ENCODE results near the gene ALK.

Gene ALK

GRCh38 chr2:29361231-29361630, 560.2 kb downstream of the ALK start:
- Histone ChIP-seq H3K9ac (ENCODE audit: low read depth, low read length) (no peak overlapping the region), H3K9me3 (ENCODE audit: insufficient read depth, low read depth, low read length) (no peaks in the 10 kb centered on the region), H3K27ac (ENCODE audit: low read depth, low read length) (no peak overlapping the region), H3K4me3 (ENCODE audit: low read length) (no peak overlapping the region), H3K27me3 (ENCODE audit: insufficient read depth, low read length) (no peaks in the 10 kb centered on the region), H3K36me3 (ENCODE audit: insufficient read depth, low read length) (no peaks in the 10 kb centered on the region), H3K4me1 (ENCODE audit: insufficient read depth, low read length) (no peaks in the 10 kb centered on the region; the same call in none of the 2 replicates)
- 92% methylated on average over 6 of the region's 6 CpGs for WGBS

GRCh38 chr2:29360016-29360784, 561.2 kb downstream of the ALK start:
- H3K27ac ChIP-seq (ENCODE audit: low read depth, low read length), result no peak overlapping the region
- H3K9me3 ChIP-seq (ENCODE audit: insufficient read depth, low read depth, low read length), result no peaks in the 10 kb centered on the region
- H3K4me1 ChIP-seq (ENCODE audit: insufficient read depth, low read length), result no peaks in the 10 kb centered on the region; the same call in none of the 2 replicates
- H3K4me3 ChIP-seq (ENCODE audit: low read length), result no peak overlapping the region
- 94% methylated on average over 3 of the region's 3 CpGs for WGBS
- no peaks in the 10 kb centered on the region for H3K36me3 ChIP-seq (ENCODE audit: insufficient read depth, low read length)
- H3K27me3 ChIP-seq (ENCODE audit: insufficient read depth, low read length), result no peaks in the 10 kb centered on the region
- H3K9ac ChIP-seq (ENCODE audit: low read depth, low read length), result no peak overlapping the region

GRCh38 chr2:29353403-29353991, 567.9 kb downstream of the ALK start:
- WGBS, result 100% methylated on average over 1 of the region's 1 CpG
- Histone ChIP-seq H3K4me1 (ENCODE audit: insufficient read depth, low read length) (no peaks in the 10 kb centered on the region; the same call in none of the 2 replicates), H3K27me3 (ENCODE audit: insufficient read depth, low read length) (no peaks in the 10 kb centered on the region)

GRCh38 chr2:29351916-29352591, 569.3 kb downstream of the ALK start:
- no peaks in the 10 kb centered on the region for H3K4me1 ChIP-seq (ENCODE audit: insufficient read depth, low read length)
- no peak overlapping the region for H3K9ac ChIP-seq (ENCODE audit: low read depth, low read length)
- H3K27me3 ChIP-seq (ENCODE audit: insufficient read depth, low read length), result no peaks in the 10 kb centered on the region
- 95% methylated on average over 8 of the region's 9 CpGs for WGBS
- no peak overlapping the region for H3K4me3 ChIP-seq (ENCODE audit: low read length)
- no peaks in the 10 kb centered on the region for H3K9me3 ChIP-seq (ENCODE audit: insufficient read depth, low read depth, low read length)
- no peaks in the 10 kb centered on the region for H3K36me3 ChIP-seq (ENCODE audit: insufficient read depth, low read length)
- no peak overlapping the region for H3K27ac ChIP-seq (ENCODE audit: low read depth, low read length)

More at GRCh38 chr2:29353403-29353991, 567.9 kb downstream of the ALK start:
- Histone ChIP-seq H3K4me3 (ENCODE audit: low read length) (no peak overlapping the region), H3K9ac (ENCODE audit: low read depth, low read length) (no peak overlapping the region), H3K36me3 (ENCODE audit: insufficient read depth, low read length) (no peaks in the 10 kb centered on the region), H3K27ac (ENCODE audit: low read depth, low read length) (no peak overlapping the region), H3K9me3 (ENCODE audit: insufficient read depth, low read depth, low read length) (no peaks in the 10 kb centered on the region)

GRCh38 chr2:29351248-29351647, 570.1 kb downstream of the ALK start:
- Histone ChIP-seq H3K27ac (ENCODE audit: low read depth, low read length) (no peak overlapping the region), H3K9me3 (ENCODE audit: insufficient read depth, low read depth, low read length) (no peaks in the 10 kb centered on the region), H3K4me1 (ENCODE audit: insufficient read depth, low read length) (no peaks in the 10 kb centered on the region), H3K9ac (ENCODE audit: low read depth, low read length) (no peak overlapping the region), H3K4me3 (ENCODE audit: low read length) (no peak overlapping the region), H3K36me3 (ENCODE audit: insufficient read depth, low read length) (no peaks in the 10 kb centered on the region), H3K27me3 (ENCODE audit: insufficient read depth, low read length) (no peaks in the 10 kb centered on the region)
- 88% methylated on average over 5 of the region's 5 CpGs for WGBS

- Histone ChIP-seq H3K9ac (ENCODE audit: low read depth, low read length) (no peak overlapping the region), H3K27ac (ENCODE audit: low read depth, low read length) (no peak overlapping the region), H3K36me3 (ENCODE audit: insufficient read depth, low read length) (no peaks in the 10 kb centered on the region), H3K9me3 (ENCODE audit: insufficient read depth, low read depth, low read length) (no peaks in the 10 kb centered on the region), H3K4me1 (ENCODE audit: insufficient read depth, low read length) (no peaks in the 10 kb centered on the region), H3K4me3 (ENCODE audit: low read length) (no peak overlapping the region), H3K27me3 (ENCODE audit: insufficient read depth, low read length) (no peaks in the 10 kb centered on the region)
- 79% methylated on average over 5 of the region's 5 CpGs for WGBS
Measured at GRCh38 chr2:29349316-29350030, 571.9 kb downstream of the ALK start.

- H3K27ac ChIP-seq (ENCODE audit: low read depth, low read length), result no peak overlapping the region
- H3K27me3 ChIP-seq (ENCODE audit: insufficient read depth, low read length), result no peaks in the 10 kb centered on the region
- no peaks in the 10 kb centered on the region for H3K4me1 ChIP-seq (ENCODE audit: insufficient read depth, low read length)
- H3K9me3 ChIP-seq (ENCODE audit: insufficient read depth, low read depth, low read length), result no peaks in the 10 kb centered on the region
- WGBS, result 92% methylated on average over 5 of the region's 5 CpGs
- no peak overlapping the region for H3K9ac ChIP-seq (ENCODE audit: low read depth, low read length)
- no peak overlapping the region for H3K4me3 ChIP-seq (ENCODE audit: low read length)
- no peaks in the 10 kb centered on the region for H3K36me3 ChIP-seq (ENCODE audit: insufficient read depth, low read length)
Measured at GRCh38 chr2:29347774-29348461, 573.5 kb downstream of the ALK start.

GRCh38 chr2:29345236-29345635, 576.1 kb downstream of the ALK start:
- Histone ChIP-seq H3K4me3 (ENCODE audit: low read length) (no peak overlapping the region), H3K4me1 (ENCODE audit: insufficient read depth, low read length) (no peaks in the 10 kb centered on the region), H3K27ac (ENCODE audit: low read depth, low read length) (no peak overlapping the region), H3K9ac (ENCODE audit: low read depth, low read length) (no peak overlapping the region), H3K9me3 (ENCODE audit: insufficient read depth, low read depth, low read length) (no peaks in the 10 kb centered on the region), H3K27me3 (ENCODE audit: insufficient read depth, low read length) (no peaks in the 10 kb centered on the region), H3K36me3 (ENCODE audit: insufficient read depth, low read length) (no peaks in the 10 kb centered on the region)
- 82% methylated on average over 2 of the region's 2 CpGs for WGBS

GRCh38 chr2:29343830-29344229, 577.6 kb downstream of the ALK start:
- no peaks in the 10 kb centered on the region for H3K9me3 ChIP-seq (ENCODE audit: insufficient read depth, low read depth, low read length)
- H3K4me3 ChIP-seq (ENCODE audit: low read length), result no peak overlapping the region
- no peak overlapping the region for H3K9ac ChIP-seq (ENCODE audit: low read depth, low read length)
- no peaks in the 10 kb centered on the region for H3K4me1 ChIP-seq (ENCODE audit: insufficient read depth, low read length)
- H3K27me3 ChIP-seq (ENCODE audit: insufficient read depth, low read length), result no peaks in the 10 kb centered on the region
- no peak overlapping the region for H3K27ac ChIP-seq (ENCODE audit: low read depth, low read length)
- H3K36me3 ChIP-seq (ENCODE audit: insufficient read depth, low read length), result no peaks in the 10 kb centered on the region

GRCh38 chr2:29336341-29337241, 584.8 kb downstream of the ALK start:
- WGBS, result 90% methylated on average over 8 of the region's 10 CpGs
- no peaks in the 10 kb centered on the region for H3K36me3 ChIP-seq (ENCODE audit: insufficient read depth, low read length)
- H3K27me3 ChIP-seq (ENCODE audit: insufficient read depth, low read length), result no peaks in the 10 kb centered on the region
- no peak overlapping the region for H3K4me3 ChIP-seq (ENCODE audit: low read length)
- no peaks in the 10 kb centered on the region for H3K4me1 ChIP-seq (ENCODE audit: insufficient read depth, low read length)
- H3K27ac ChIP-seq (ENCODE audit: low read depth, low read length), result no peak overlapping the region
- no peaks in the 10 kb centered on the region for H3K9me3 ChIP-seq (ENCODE audit: insufficient read depth, low read depth, low read length)
- H3K9ac ChIP-seq (ENCODE audit: low read depth, low read length), result no peak overlapping the region

Measured in HUES64 (cell line).